Stimulated activated CD4-positive, alpha-beta T cell treated with anti-CD3 and anti-CD28 coated beads, Interleukin-2, amount 100 ng/mL, for 48 hours (primary cell): ENCODE data around the gene AP1M2.
"Not testable (repeated sequence)": the region's sequence is repeated elsewhere in the genome, so short reads cannot be mapped to it uniquely, and the experiment has no call there.

Experiments
- DNase-seq, 2 donors: peaks; one replicate each; pipeline ENCODE4 v3.0.0-alpha.2; 2020

Gene AP1M2

GRCh38 chr19:10600149-10600548 lies 13.0 kb upstream of the AP1M2 start:
- DNase-seq = no peak

GRCh38 chr19:10593820-10594637 lies 6.9 kb upstream of the AP1M2 start:
- DNase-seq = no peak

- DNase-seq = no peak
Measured at GRCh38 chr19:10593148-10593547, 6.0 kb upstream of the AP1M2 start.

- DNase-seq = no peak
Measured at GRCh38 chr19:10587839-10588150, 683 bp upstream of the AP1M2 start.

- no peak for DNase-seq
Measured at GRCh38 chr19:10586396-10586795, 716 bp downstream of the AP1M2 start.

GRCh38 chr19:10583036-10583776 lies 3.9 kb downstream of the AP1M2 start:
- DNase-seq = no peak

GRCh38 chr19:10582091-10582490 lies 5.0 kb downstream of the AP1M2 start:
- no peak for DNase-seq

GRCh38 chr19:10580979-10581631 lies 6.0 kb downstream of the AP1M2 start:
- peak; percentile 89 to 90 for DNase-seq

- no peak for DNase-seq
Measured at GRCh38 chr19:10577951-10578350, 9.2 kb downstream of the AP1M2 start.

- no peak for DNase-seq
Measured at GRCh38 chr19:10575011-10575716, 11.9 kb downstream of the AP1M2 start.

GRCh38 chr19:10574462-10574861 lies 12.7 kb downstream of the AP1M2 start:
- DNase-seq = no peak

GRCh38 chr19:10573793-10574192 lies 13.3 kb downstream of the AP1M2 start:
- DNase-seq = not testable (repeated sequence)

GRCh38 chr19:10568826-10569651 lies 18.1 kb downstream of the AP1M2 start, which contains the start of gene CDKN2D:
Gene CDKN2D (minus strand): TSS chr19:10568979. CDS start chr19:10568653, 326 bp downstream.
- DNase-seq = peak; percentile 99

- peak in 1 of 2 donors; percentile 55 for DNase-seq
Measured at GRCh38 chr19:10568062-10568825, 18.9 kb downstream of the AP1M2 start.

- no peak for DNase-seq
Measured at GRCh38 chr19:10567656-10568055, 19.5 kb downstream of the AP1M2 start.

GRCh38 chr19:10566658-10567410 lies 20.3 kb downstream of the AP1M2 start:
- no peak for DNase-seq

- no peak for DNase-seq
Measured at GRCh38 chr19:10566408-10566657, 20.8 kb downstream of the AP1M2 start.

GRCh38 chr19:10565567-10566407 lies 21.3 kb downstream of the AP1M2 start, which contains the start of gene KRI1:
Gene KRI1 (minus strand): TSS chr19:10566010. CDS start chr19:10565999, 11 bp downstream.
- DNase-seq = peak; percentile 98 to 99

GRCh38 chr19:10565028-10565566 lies 22.0 kb downstream of the AP1M2 start:
- DNase-seq = peak in 1 of 2 donors; percentile 44
